Peyer's patch (tissue), 4 donors: ENCODE data around the gene PLD1. TPM values are rescaled to one million over a fixed set of nuclear protein-coding genes. Genes with fewer than 3 reads are reported as not detected.

Experiments
- DNase-seq, 3 donors: peaks; one replicate each; pipeline ENCODE4 v3.0.0-alpha.2; 2017 to 2019
- H3K27ac ChIP-seq, 4 donors: fragments of 200-600 bp; sonication (generic); one replicate each; pipeline ENCODE4 v1.5.1; 2016 to 2019
- H3K27me3 ChIP-seq, 2 donors: fragments of 200-600 bp; sonication (generic); one replicate each; pipeline ENCODE4 v1.5.1; 2019
- H3K36me3 ChIP-seq, 3 donors: fragments of 200-600 bp; sonication (generic); one replicate each; pipeline ENCODE4 v1.5.1; 2016 to 2019
- H3K4me1 ChIP-seq, 4 donors: fragments of 200-600 bp; sonication (generic); one replicate each; pipeline ENCODE4 v1.5.1; 2016 to 2019
- H3K4me3 ChIP-seq, 4 donors: fragments of 200-600 bp; sonication (generic); 1 replicate in 3 of 4; 2 replicates in 1 of 4; pipeline ENCODE4 v1.5.1; 2016 to 2019; ENCODE audit warnings: mild to moderate bottlenecking in 1 of 4
- H3K9me3 ChIP-seq, 4 donors: fragments of 200-600 bp; sonication (generic); one replicate each; pipeline ENCODE4 v1.5.1; 2016 to 2019; ENCODE audit warnings: mild to moderate bottlenecking in 1 of 4
- CTCF ChIP-seq, 6 experiments: fragments of 450-650 bp in 4 of 6; fragments of 200-600 bp in 2 of 6; sonication (generic) in 1 of 6; IDR thresholded peaks; one replicate each; pipeline ENCODE4 v1.5.1; 2017 to 2019; ENCODE audit warnings: antibody characterized with exemption in 6 of 6, mild to moderate bottlenecking in 3 of 6, moderate library complexity in 1 of 6
- POLR2A ChIP-seq, 2 donors: fragments of 450-650 bp; IDR thresholded peaks; one replicate each; pipeline ENCODE4 v1.5.1; 2017; ENCODE audit warnings: antibody characterized with exemption in 2 of 2, mild to moderate bottlenecking in 2 of 2, moderate library complexity in 2 of 2
- total RNA-seq, 4 donors: library from RNA; depleted of rRNA; stranded (reverse); fragments of >200 nt; gene quantifications; one replicate each; pipeline ENCODE4 v1.1.0, GENCODE V29; 2016

Gene PLD1
- total RNA-seq, 4 donors from 2014 or later: 120 to 218 (median 187) TPM

- no peak for DNase-seq
Observed at GRCh38 chr3:171783626-171784025, 26.7 kb downstream of the PLD1 start.

DNA sequence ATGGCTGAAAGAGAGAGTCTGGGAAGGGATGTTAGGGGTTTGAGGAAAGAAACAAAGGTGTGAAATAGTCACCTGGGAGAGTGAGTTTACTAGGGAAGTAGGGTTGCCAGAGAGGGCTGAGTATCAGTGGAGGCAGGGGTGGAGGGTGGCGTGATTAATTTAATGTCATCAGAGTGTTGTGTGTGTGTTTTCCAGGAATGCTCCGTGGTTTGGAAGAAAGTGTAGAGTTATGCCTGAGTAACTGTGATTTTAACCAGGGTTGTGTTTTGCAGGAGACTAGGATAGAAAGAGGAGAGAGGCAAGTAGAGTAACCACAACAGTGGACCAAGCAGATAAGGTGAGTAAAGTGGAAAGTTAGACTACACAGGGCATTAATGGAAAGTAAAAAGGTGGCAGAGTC lies 27.2 kb downstream of the PLD1 start:
- Histone ChIP-seq H3K27me3 (no peaks in the 10 kb centered on the region), H3K27ac (no peak overlapping the region), H3K4me3 (no peak overlapping the region), H3K36me3 (no peaks in the 10 kb centered on the region), H3K9me3 (no peaks in the 10 kb centered on the region), H3K4me1 (no peaks in the 10 kb centered on the region)
- DNase-seq: no peak
- no peak for TF ChIP-seq POLR2A (IDR thresholded peaks at IDR 0.05)
- TF ChIP-seq CTCF (IDR thresholded peaks at IDR 0.05): no peak

More at GRCh38 chr3:171783626-171784025, 26.7 kb downstream of the PLD1 start:
- TF ChIP-seq POLR2A (IDR thresholded peaks at IDR 0.05) (no peak), CTCF (IDR thresholded peaks at IDR 0.05) (no peak)
- H3K9me3 ChIP-seq: no peaks in the 10 kb centered on the region
- no peak overlapping the region for H3K27ac ChIP-seq
- H3K4me1 ChIP-seq: no peaks in the 10 kb centered on the region
- H3K4me3 ChIP-seq: no peak overlapping the region
- no peaks in the 10 kb centered on the region for H3K27me3 ChIP-seq
- no peaks in the 10 kb centered on the region for H3K36me3 ChIP-seq

GRCh38 chr3:171782617-171783016 lies 27.7 kb downstream of the PLD1 start:
- Histone ChIP-seq H3K4me1 (peaks cover 0 to 1% (median 0%) of the 10 kb centered on the region in 4 donors), H3K36me3 (no peaks in the 10 kb centered on the region), H3K27me3 (no peaks in the 10 kb centered on the region), H3K4me3 (no peak overlapping the region), H3K9me3 (no peaks in the 10 kb centered on the region), H3K27ac (no peak overlapping the region)
- TF ChIP-seq CTCF (IDR thresholded peaks at IDR 0.05) (no peak), POLR2A (IDR thresholded peaks at IDR 0.05) (no peak)
- DNase-seq: no peak

GRCh38 chr3:171781711-171782127 lies 28.6 kb downstream of the PLD1 start:
- Histone ChIP-seq H3K4me3 (no peak overlapping the region), H3K9me3 (no peaks in the 10 kb centered on the region), H3K27me3 (no peaks in the 10 kb centered on the region), H3K36me3 (no peaks in the 10 kb centered on the region), H3K4me1 (peaks cover 0 to 8% (median 0%) of the 10 kb centered on the region in 4 donors), H3K27ac (no peak overlapping the region)
- TF ChIP-seq POLR2A (IDR thresholded peaks at IDR 0.05): no peak
- no peak for TF ChIP-seq CTCF (IDR thresholded peaks at IDR 0.05)
- no peak for DNase-seq

DNA sequence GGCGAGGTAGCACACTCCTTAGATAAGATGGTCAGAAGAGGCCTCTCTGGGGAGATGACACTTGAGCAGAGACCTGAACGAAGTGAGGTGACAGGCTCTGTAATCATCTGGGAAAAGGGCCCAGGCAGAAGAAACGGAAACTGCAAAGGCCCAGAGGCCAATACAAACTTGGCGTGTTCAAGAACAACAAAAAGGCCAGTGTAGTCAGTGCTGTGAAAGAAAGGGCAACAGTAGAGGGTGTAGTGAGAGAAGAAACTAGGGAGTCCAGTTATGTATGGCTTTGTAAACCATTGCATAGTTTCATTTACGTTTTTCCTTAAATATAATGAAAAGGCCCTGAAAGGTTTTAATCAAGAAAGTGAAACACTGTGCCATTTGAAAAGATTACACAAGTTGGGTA lies 31.8 kb downstream of the PLD1 start:
- Histone ChIP-seq H3K27me3 (no peaks in the 10 kb centered on the region), H3K9me3 (no peaks in the 10 kb centered on the region), H3K4me1 (peaks cover 0 to 12% (median 0%) of the 10 kb centered on the region in 4 donors), H3K27ac (no peak overlapping the region), H3K36me3 (no peaks in the 10 kb centered on the region), H3K4me3 (no peak overlapping the region)
- DNase-seq: no peak
- TF ChIP-seq CTCF (IDR thresholded peaks at IDR 0.05): no peak
- TF ChIP-seq POLR2A (IDR thresholded peaks at IDR 0.05): no peak

DNA sequence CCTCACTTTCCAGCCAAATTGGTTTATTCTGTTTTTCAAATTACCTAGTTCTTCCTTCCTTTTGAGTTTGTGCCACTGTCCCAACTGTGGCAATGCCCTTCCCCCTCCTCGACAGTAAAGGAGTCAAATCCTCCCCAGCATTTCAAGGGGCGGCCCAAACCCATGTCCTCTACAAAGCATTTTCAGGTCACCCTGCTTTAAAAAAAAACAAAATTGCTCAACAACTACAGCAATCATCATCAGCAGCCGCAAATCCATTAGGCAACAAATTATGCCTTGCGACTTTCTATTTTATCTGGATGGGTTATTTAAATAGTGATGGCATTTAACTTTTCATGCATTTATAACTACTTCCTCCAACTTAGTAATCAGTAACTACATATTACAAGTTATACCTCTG lies 32.7 kb downstream of the PLD1 start:
- Histone ChIP-seq H3K27ac (peak overlapping the region in 1 of 4 donors; percentile 16), H3K4me3 (no peak overlapping the region)

More for the DNA sequence above, 32.7 kb downstream of the PLD1 start:
- no peaks in the 10 kb centered on the region for H3K27me3 ChIP-seq
- no peaks in the 10 kb centered on the region for H3K9me3 ChIP-seq
- peaks cover 0 to 12% (median 0%) of the 10 kb centered on the region in 4 donors for H3K4me1 ChIP-seq
- no peak for TF ChIP-seq POLR2A (IDR thresholded peaks at IDR 0.05)
- TF ChIP-seq CTCF (IDR thresholded peaks at IDR 0.05): no peak
- no peak for DNase-seq
- no peaks in the 10 kb centered on the region for H3K36me3 ChIP-seq
